Pancreas (tissue), 10 donors: ENCODE results near the gene ALX3. TPM values are rescaled to one million over a fixed set of nuclear protein-coding genes. Genes with fewer than 3 reads are reported as not detected.

ENCODE experiments used
- ATAC-seq, 4 donors: fragments of 200-7000 bp; cut with Tn5 transposase; one replicate each; pipeline versions ENCODE4 v1.8.0 to v1.9.1; 2020; ENCODE audit warnings: mild to moderate bottlenecking in 4 of 4, moderate library complexity in 4 of 4
- DNase-seq, 6 donors: peaks; one replicate each; pipeline ENCODE4 v3.0.0-alpha.2; 2020
- FAIRE-seq: peaks from 2 replicates; lab custom pipeline; 2012; peaks lifted over from hg19 to GRCh38; lab: Jason Lieb, UNC
- H3K27ac ChIP-seq, 4 donors: fragments of 200-600 bp; sonication (generic); 1 replicate in 3 of 4; 2 replicates in 1 of 4; pipeline versions ENCODE4 v1.5.0 to v1.8.0; 2020
- H3K27me3 ChIP-seq, 4 donors: fragments of 200-600 bp; one replicate each; pipeline ENCODE4 v1.8.0; 2021
- H3K36me3 ChIP-seq, 3 donors: fragments of 200-600 bp; sonication (generic) in 1 of 3; one replicate each; pipeline versions ENCODE4 v1.5.0 to v1.8.0; 2020 to 2021
- H3K4me1 ChIP-seq, 3 donors: fragments of 200-600 bp; one replicate each; pipeline ENCODE4 v1.8.0; 2021
- H3K4me3 ChIP-seq, 4 donors: fragments of 200-600 bp; sonication (generic) in 2 of 4; one replicate each; pipeline versions ENCODE4 v1.5.0 to v1.8.0; 2020 to 2021
- H3K9me3 ChIP-seq, 4 donors: fragments of 200-600 bp; one replicate each; pipeline ENCODE4 v1.8.0; 2021
- WGBS, 2 donors: extraction: QIAGEN DNeasy Blood & Tissue Kit; methylation state at CpG; one replicate each; pipeline ENCODE4 v1.1.7; 2013; 5-methylcytosine and 5-hydroxymethylcytosine counted together
- intact Hi-C, 3 donors: fragments of 100-400 bp; cut with DNase I; formaldehyde crosslinking; loops; one replicate each; pipeline versions ENCODE4 v1.11.1 to v1.14.2; 2022
- polyA plus RNA-seq, 2 donors: library from polyadenylated mRNA; stranded (reverse); fragments of 200-250 nt; gene quantifications; one replicate each; pipeline ENCODE4 v1.2.3, GENCODE V29; 2013
- total RNA-seq, 6 donors: library from RNA; stranded (reverse); fragmentation: NEBNext Ultra II Directional in 4 of 6; extraction: Animal tissue kit (Norgen Biotek cat#: 25700) in 4 of 6; gene quantifications; one replicate each; pipeline versions ENCODE4 v1.2.1 to v1.2.4, GENCODE V29; 2021 to 2023
- TF ChIP-seq, protein P1 (sequence below), 4 donors: fragments of 200-600 bp; sonication (generic) in 3 of 4; IDR thresholded peaks; one replicate each; pipeline versions ENCODE4 v1.5.0 to v1.8.0; 2021; ENCODE audit warnings: antibody characterized with exemption in 4 of 4
- donor health status: healthy with polysubstance abuse.
- donor health status: DM: no; HTN: no; CAD: no; lungs with moderate emphysema.
- donor health status: DM: no; HTN: no; CAD: no.
- donor health status: control.
- donor health status: control.
- donor health status: Bipolar disorder and iron deficiency.
- donor health status: DM: yes; HTN: yes; CAD: no.
- donor health status: DM: no; HTN: no; CAD: no.
- donor health status: DM: no; HTN: no; CAD: no.
- donor health status: DM: yes; HTN: yes; CAD: no.

The ALX3 gene
- total and polyA plus RNA-seq, 8 donors = 0.35 TPM; not detected in 7

DNA sequence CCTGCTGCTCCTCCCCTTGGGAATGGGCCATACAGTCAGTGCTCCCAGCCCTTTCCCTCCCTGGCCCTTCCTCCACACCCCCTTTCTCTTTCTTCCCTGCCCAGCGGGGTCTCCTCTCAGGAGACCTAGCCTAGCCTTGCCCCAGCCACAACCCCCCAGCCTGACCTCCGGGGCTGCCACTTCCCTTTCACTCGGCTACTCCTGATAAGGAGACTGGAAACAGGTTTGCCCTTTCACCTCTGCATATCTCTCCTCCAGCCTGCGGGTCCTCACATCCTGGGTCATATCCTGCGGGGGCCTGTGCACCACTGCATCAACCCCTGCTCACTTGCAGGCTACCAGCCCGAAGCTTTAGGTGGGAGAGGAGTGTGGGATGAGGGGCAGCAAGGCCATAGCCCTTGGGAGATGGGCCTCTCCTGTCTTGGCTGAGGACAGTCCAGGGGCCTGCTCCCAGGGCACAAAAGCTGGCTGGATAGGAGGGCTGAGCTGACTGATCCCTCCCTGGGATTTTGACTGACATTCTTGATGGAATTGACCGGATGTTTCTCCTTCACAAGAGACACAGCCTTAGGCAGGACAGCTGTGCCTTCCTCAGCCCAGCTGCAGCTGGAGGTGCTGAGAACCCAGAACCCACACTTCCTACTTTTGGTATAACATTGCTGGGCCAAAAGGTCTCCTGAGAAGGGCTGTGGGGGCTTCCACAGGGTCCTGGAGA lies 19.2 kb upstream of the ALX3 start:
- Histone ChIP-seq H3K27ac (no peak overlapping the region), H3K4me1 (peaks cover 0 to 5% (median 4%) of the 10 kb centered on the region in 3 donors), H3K4me3 (no peak overlapping the region), H3K36me3 (no peaks in the 10 kb centered on the region), H3K27me3 (no peaks in the 10 kb centered on the region), H3K9me3 (no peaks in the 10 kb centered on the region)
- TF ChIP-seq, protein P1, sequence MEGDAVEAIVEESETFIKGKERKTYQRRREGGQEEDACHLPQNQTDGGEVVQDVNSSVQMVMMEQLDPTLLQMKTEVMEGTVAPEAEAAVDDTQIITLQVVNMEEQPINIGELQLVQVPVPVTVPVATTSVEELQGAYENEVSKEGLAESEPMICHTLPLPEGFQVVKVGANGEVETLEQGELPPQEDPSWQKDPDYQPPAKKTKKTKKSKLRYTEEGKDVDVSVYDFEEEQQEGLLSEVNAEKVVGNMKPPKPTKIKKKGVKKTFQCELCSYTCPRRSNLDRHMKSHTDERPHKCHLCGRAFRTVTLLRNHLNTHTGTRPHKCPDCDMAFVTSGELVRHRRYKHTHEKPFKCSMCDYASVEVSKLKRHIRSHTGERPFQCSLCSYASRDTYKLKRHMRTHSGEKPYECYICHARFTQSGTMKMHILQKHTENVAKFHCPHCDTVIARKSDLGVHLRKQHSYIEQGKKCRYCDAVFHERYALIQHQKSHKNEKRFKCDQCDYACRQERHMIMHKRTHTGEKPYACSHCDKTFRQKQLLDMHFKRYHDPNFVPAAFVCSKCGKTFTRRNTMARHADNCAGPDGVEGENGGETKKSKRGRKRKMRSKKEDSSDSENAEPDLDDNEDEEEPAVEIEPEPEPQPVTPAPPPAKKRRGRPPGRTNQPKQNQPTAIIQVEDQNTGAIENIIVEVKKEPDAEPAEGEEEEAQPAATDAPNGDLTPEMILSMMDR (IDR thresholded peaks at IDR 0.05) = no peak
- intact Hi-C loops = no loop called here
- ATAC-seq (no peak), DNase-seq (no peak), FAIRE-seq (no peak)
- WGBS, 2 donors = 50 to 51% methylated on average over 7 of the region's 7 CpGs

DNA sequence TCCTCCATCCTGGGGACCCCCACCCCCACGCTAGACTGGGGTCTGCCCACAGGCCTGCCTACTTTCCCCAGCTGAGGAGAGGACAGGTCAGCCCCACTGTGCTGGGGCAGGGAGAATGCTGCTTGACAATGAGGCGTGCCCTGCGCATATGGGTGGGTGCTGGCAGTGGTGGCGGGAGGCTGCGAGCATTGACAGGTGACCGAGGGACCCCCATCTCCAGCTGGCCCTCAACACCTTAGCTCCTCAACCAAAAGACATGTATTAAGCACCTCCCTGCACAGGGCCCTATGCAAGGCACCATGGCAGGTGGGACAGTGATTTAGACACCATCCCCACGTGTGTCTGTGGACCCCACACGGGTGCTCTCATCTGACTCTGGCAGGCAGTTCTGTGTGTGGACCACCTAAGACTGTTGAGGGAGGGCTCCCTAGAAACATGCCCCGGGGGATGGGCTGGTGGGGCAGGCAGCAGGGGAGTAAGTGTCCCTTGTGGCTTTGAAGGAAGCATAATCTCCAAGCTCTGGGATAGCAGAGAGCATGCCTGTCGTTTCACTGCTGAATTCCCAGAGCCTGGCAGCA lies 18.4 kb upstream of the ALX3 start:
- H3K27ac ChIP-seq = no peak overlapping the region
- FAIRE-seq = no peak
- H3K4me1 ChIP-seq = peaks cover 0 to 5% (median 4%) of the 10 kb centered on the region in 3 donors
- DNase-seq = no peak
- intact Hi-C loops = no loop called here
- H3K4me3 ChIP-seq = no peak overlapping the region
- ATAC-seq = no peak
- TF ChIP-seq, protein P1 (IDR thresholded peaks at IDR 0.05) = no peak
- no peaks in the 10 kb centered on the region for H3K9me3 ChIP-seq
- no peaks in the 10 kb centered on the region for H3K36me3 ChIP-seq
- 53 to 69% methylated on average over 10 of the region's 10 CpGs for WGBS, 2 donors
- no peaks in the 10 kb centered on the region for H3K27me3 ChIP-seq

DNA sequence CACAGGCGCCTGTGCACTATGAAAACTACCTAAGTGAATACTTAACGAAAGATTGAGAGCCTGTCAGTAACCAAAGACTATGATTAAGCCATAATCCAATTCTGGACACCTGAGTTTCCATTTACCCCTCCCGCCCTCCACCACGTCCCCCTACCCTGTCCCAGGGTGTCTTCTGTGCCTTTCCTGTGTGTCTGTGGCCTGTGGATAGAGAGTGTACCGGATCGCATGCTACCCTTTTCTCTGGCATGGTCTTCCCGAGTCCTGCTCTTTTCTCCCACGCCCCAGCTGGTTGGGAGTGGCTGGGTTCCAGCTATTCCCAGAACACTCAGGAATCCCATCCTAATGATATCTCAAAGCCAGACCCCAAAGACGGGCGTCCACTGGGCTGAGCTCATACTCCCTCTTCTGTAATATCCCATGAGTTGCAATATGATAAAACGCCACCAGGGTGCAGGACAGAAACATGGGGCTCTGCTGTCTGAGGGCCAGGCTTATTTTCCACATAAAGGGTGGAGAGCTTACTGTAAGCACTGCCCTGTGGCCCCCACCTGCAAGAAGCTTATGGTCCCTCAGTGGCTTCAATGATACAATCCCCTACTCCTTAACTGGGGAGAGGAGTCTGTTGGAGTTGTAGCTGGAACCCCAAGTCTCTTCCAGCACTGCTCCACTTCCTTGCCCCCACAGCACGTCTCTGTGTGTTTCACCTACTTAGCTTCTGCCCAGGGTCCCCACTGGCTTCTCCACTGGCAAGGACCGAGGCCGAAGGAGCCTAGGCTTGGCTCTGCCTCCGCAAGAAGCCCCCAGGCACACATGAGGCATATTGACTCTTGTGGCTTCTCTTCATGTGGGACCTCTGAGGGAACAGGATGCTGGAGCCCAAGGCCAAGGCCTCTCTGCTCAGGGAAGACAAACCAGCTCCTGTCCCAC lies 17.6 kb upstream of the ALX3 start:
- DNase-seq = peak in 2 of 6 donors; percentile 32 to 53
- intact Hi-C loops = no loop called here
- Histone ChIP-seq H3K9me3 (no peaks in the 10 kb centered on the region), H3K4me3 (no peak overlapping the region), H3K36me3 (no peaks in the 10 kb centered on the region), H3K27ac (no peak overlapping the region), H3K4me1 (peaks cover 0 to 5% (median 4%) of the 10 kb centered on the region in 3 donors), H3K27me3 (no peaks in the 10 kb centered on the region)
- WGBS, 2 donors = 44% methylated on average over 15 of the region's 15 CpGs
- TF ChIP-seq, protein P1 (IDR thresholded peaks at IDR 0.05) = peak; percentile 42 to 70 (median 60)
- FAIRE-seq = no peak
- peak; percentile 47 to 84 (median 77) for ATAC-seq

DNA sequence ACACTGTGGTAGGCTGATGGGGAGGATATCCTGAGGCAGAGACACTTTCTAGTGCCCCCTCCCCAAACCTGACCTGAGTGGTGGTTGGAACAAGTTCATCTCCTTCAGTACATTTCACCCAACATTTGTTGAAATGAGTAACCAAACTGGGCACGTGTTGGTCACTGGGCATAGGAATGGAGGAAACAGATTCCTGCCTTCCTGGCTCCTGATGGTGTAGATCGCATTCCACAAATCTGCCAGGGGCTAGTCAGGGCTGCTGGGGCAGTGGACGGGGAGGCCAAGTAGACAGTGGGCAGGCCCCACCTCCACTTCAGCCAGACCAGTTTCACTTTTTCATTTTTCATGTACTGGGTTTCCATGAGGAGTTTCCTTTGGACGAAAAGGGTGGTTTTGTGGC lies 16.5 kb upstream of the ALX3 start:
- DNase-seq (no peak), ATAC-seq (peak in 1 of 4 donors; percentile 35), FAIRE-seq (no peak)
- TF ChIP-seq, protein P1 (IDR thresholded peaks at IDR 0.05) = no peak
- Histone ChIP-seq H3K27ac (no peak overlapping the region), H3K27me3 (no peaks in the 10 kb centered on the region), H3K36me3 (no peaks in the 10 kb centered on the region), H3K9me3 (no peaks in the 10 kb centered on the region), H3K4me1 (peaks cover 0 to 5% (median 4%) of the 10 kb centered on the region in 3 donors), H3K4me3 (no peak overlapping the region)
- 50 to 53% methylated on average over 4 of the region's 4 CpGs for WGBS, 2 donors
- intact Hi-C loops = no loop called here
